Body of pancreas (tissue), 4 donors: ENCODE measurements around the gene MATN4. TPM values are rescaled to one million over a fixed set of nuclear protein-coding genes. Genes with fewer than 3 reads are reported as not detected.

Source experiments
- ATAC-seq: fragments of 150-250 bp; one replicate; pipeline ENCODE4 v1.9.1; 2016
- DNase-seq, 4 donors: peaks; one replicate each; pipeline ENCODE4 v3.0.0-alpha.2; 2019
- H3K27ac ChIP-seq, 4 donors: fragments of 200-600 bp; sonication (generic); 1 replicate in 3 of 4; 2 replicates in 1 of 4; pipeline versions ENCODE4 v1.5.1 to v1.6.1; 2016 to 2019; ENCODE audit warnings: mild to moderate bottlenecking in 1 of 4, mixed read lengths in 1 of 4, moderate library complexity in 1 of 4
- H3K27me3 ChIP-seq, 2 donors: fragments of 200-600 bp; sonication (generic); one replicate each; pipeline ENCODE4 v1.6.0; 2016; ENCODE audit warnings: mild to moderate bottlenecking in 1 of 2
- H3K36me3 ChIP-seq, 2 donors: fragments of 200-600 bp; sonication (generic); replicated peaks in 1 of 2; 2 replicates each; pipeline ENCODE4 v1.5.1; 2016; ENCODE audit warnings: low read depth in 2 of 2; ENCODE audit not compliant: insufficient read depth in 1 of 2
- H3K4me1 ChIP-seq: fragments of 200-600 bp; sonication (generic); one replicate; pipeline ENCODE4 v1.6.0; 2016
- H3K4me3 ChIP-seq, 2 donors: fragments of 200-600 bp; sonication (generic); 1 replicate in 1 of 2; 2 replicates in 1 of 2; pipeline ENCODE4 v1.5.1; 2016 to 2019
- H3K9me3 ChIP-seq, 3 donors: fragments of 200-600 bp; sonication (generic); 1 replicate in 2 of 3; 2 replicates in 1 of 3; pipeline ENCODE4 v1.5.1; 2016
- CTCF ChIP-seq, 7 experiments: fragments of 450-650 bp in 4 of 7; fragments of 200-600 bp in 3 of 7; sonication (generic) in 3 of 7; IDR thresholded peaks; one replicate each; pipeline ENCODE4 v1.5.1; 2016 to 2019; ENCODE audit warnings: antibody characterized with exemption in 7 of 7
- POLR2A ChIP-seq, 3 donors: fragments of 450-650 bp; IDR thresholded peaks; one replicate each; pipeline ENCODE4 v1.6.1; 2016; ENCODE audit warnings: antibody characterized with exemption in 3 of 3, mild to moderate bottlenecking in 2 of 3
- WGBS, 2 donors: methylation state at CpG; one replicate each; pipeline ENCODE4 v1.1.5; 2017; 5-methylcytosine and 5-hydroxymethylcytosine counted together
- intact Hi-C: fragments of 100-400 bp; cut with DNase I; formaldehyde crosslinking; loops from one replicate; pipeline ENCODE4 v1.15.1; 2023
- total RNA-seq, 2 donors: library from RNA; depleted of rRNA; stranded (reverse); fragments of >200 nt; gene quantifications; one replicate each; pipeline ENCODE4 v1.1.0, GENCODE V29; 2016

MATN4 gene
- total RNA-seq, 2 donors from 2014 or later = 4.9 to 5.3 TPM

- intact Hi-C loops = no loop called here
- H3K27me3 ChIP-seq = no peaks in the 10 kb centered on the region
These were observed 4.3 kb downstream of the MATN4 start for GRCh38 chr20:45303586-45304463.

GRCh38 chr20:45301824-45302271 lies 6.3 kb downstream of the MATN4 start:
- H3K27me3 ChIP-seq = no peaks in the 10 kb centered on the region
- 73 to 76% methylated on average over 5 of the region's 5 CpGs for WGBS, 2 donors
- peaks cover 22% of the 10 kb centered on the region for H3K4me1 ChIP-seq
- no peak for DNase-seq
- no peak overlapping the region for H3K4me3 ChIP-seq
- intact Hi-C loops = no loop called here
- ATAC-seq = no peak
- H3K36me3 ChIP-seq = no peaks in the 10 kb centered on the region
- no peak overlapping the region for H3K27ac ChIP-seq
- TF ChIP-seq CTCF (IDR thresholded peaks at IDR 0.05) = no peak
- TF ChIP-seq POLR2A (IDR thresholded peaks at IDR 0.05) = no peak
- no peaks in the 10 kb centered on the region for H3K9me3 ChIP-seq

More at GRCh38 chr20:45303586-45304463, 4.3 kb downstream of the MATN4 start:
- Histone ChIP-seq H3K4me1 (peaks cover 27% of the 10 kb centered on the region), H3K27ac (no peak overlapping the region), H3K4me3 (no peak overlapping the region), H3K9me3 (no peaks in the 10 kb centered on the region), H3K36me3 (no peaks in the 10 kb centered on the region)
- TF ChIP-seq CTCF (IDR thresholded peaks at IDR 0.05) = no peak
- no peak for TF ChIP-seq POLR2A (IDR thresholded peaks at IDR 0.05)
- no peak for DNase-seq
- no peak for ATAC-seq
- WGBS, 2 donors = 80 to 88% methylated on average over 33 to 46 of the region's 47 CpGs

GRCh38 chr20:45300961-45301360 lies 7.1 kb downstream of the MATN4 start:
- no peaks in the 10 kb centered on the region for H3K9me3 ChIP-seq
- 59 to 61% methylated on average over 3 to 4 of the region's 4 CpGs for WGBS, 2 donors
- H3K4me3 ChIP-seq = no peak overlapping the region
- H3K27me3 ChIP-seq = no peaks in the 10 kb centered on the region
- H3K36me3 ChIP-seq = no peaks in the 10 kb centered on the region
- DNase-seq = no peak
- TF ChIP-seq CTCF (IDR thresholded peaks at IDR 0.05) (peak in 3 of 7 experiments; percentile 9 to 34 (median 24)), POLR2A (IDR thresholded peaks at IDR 0.05) (no peak)
- ATAC-seq = no peak
- H3K27ac ChIP-seq = no peak overlapping the region
- peaks cover 15% of the 10 kb centered on the region for H3K4me1 ChIP-seq
- intact Hi-C loops = no loop called here

GRCh38 chr20:45299786-45300185 lies 8.3 kb downstream of the MATN4 start:
- TF ChIP-seq CTCF (IDR thresholded peaks at IDR 0.05) (no peak), POLR2A (IDR thresholded peaks at IDR 0.05) (no peak)
- Histone ChIP-seq H3K27ac (no peak overlapping the region), H3K36me3 (no peaks in the 10 kb centered on the region), H3K9me3 (no peaks in the 10 kb centered on the region), H3K4me1 (peaks cover 3% of the 10 kb centered on the region), H3K4me3 (no peak overlapping the region), H3K27me3 (no peaks in the 10 kb centered on the region)
- DNase-seq = no peak
- 82 to 89% methylated on average over 6 of the region's 6 CpGs for WGBS, 2 donors
- no peak for ATAC-seq
- intact Hi-C loops = no loop called here
